Measurements from ENCODE around the gene PTBP3.

- TF ChIP-seq CTCF (conservative IDR thresholded peaks at IDR 0.05; ENCODE audit: low read depth, low read length) = no peak
- no peak for TF ChIP-seq EZH2 (IDR thresholded peaks at IDR 0.05; ENCODE audit: low read length, unreplicated experiment)
- TF ChIP-seq EZH2phosphoT487 (IDR thresholded peaks at IDR 0.05; ENCODE audit: borderline replicate concordance, low read length) = no peak
Observed at GRCh38 chr9:112280904-112281303, 52.5 kb downstream of the PTBP3 start.

Data from PC-3 (cell line).